SK-MEL-5 (cell line): ENCODE results near the gene TMA7. TPM values are rescaled to one million over a fixed set of nuclear protein-coding genes. Genes with fewer than 3 reads are reported as not detected.

Experiments
- DNase-seq: peaks from one replicate; pipeline ENCODE4 v3.0.0-alpha.2; 2016; ENCODE audit warnings: low read depth, low spot score
- in situ Hi-C: cut with HindIII; loops from 2 replicates; pipeline ENCODE4 v1.10.0; 2016; ENCODE audit warnings: low sequenced_read_pairs, high pct_unique_total_duplicates, low pct_unique_long_range_greater_than_20kb
- total RNA-seq: library from RNA; depleted of rRNA; stranded (reverse); fragments of >200 nt; shearing (Covaris generic); gene quantifications from 2 replicates; pipeline ENCODE4 v1.2.3, GENCODE V29; 2014

Gene TMA7
- total RNA-seq, 1 experiment from 2014 or later = 412 TPM

- in situ Hi-C loops = no loop called here
- DNase-seq = no peak
These were observed 9.9 kb upstream of the TMA7 start, which contains the start of gene PLXNB1 for GRCh38 chr3:48429960-48430707. TSS of gene PLXNB1 (minus strand) at chr3:48430086. CDS start at chr3:48424611, 5,475 bp downstream.

- no peak for DNase-seq
- in situ Hi-C loops = no loop called here
These were observed 9.4 kb upstream of the TMA7 start for GRCh38 chr3:48430708-48431101.

DNA sequence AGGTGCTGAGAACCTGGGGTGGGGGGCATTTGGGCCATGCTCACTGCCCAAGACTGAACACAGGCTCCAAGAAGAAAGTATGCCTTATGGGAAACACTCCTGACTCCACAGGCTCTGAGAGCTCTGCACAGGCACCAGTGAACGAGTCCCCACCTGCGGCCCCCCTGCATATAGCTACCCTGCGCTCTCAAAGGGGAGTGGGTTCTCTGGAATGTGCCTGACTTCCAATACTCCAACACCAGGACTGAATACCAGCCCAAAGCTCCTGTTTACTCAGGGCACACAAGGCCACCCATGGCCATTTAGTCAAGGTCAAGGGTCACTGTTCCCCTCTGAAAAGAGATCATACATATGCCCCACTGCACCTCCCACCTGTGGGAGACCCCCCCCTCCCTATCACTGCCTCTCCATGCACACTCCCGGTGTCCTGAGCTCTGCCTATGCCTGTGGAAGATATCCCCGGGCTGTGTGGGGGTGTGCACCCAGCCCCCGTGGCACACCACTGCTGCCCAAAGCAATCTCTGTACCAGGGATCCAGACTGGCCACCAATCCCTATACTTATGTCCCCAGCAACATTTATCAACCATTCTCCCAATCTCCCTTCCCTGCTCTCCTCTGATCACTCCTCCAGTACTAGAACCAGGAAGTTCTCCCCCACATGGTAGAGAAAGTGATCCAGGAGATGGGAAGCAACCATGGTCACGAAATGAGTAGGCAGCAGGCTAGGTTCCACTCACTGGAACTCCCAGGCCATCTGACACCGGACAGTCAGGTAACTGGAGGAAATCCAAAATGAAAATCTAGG is 8.6 kb upstream of the TMA7 start:
- in situ Hi-C loops = no loop called here
- DNase-seq = no peak

- in situ Hi-C loops = no loop called here
- peak; percentile 28 for DNase-seq
These were observed 7.4 kb upstream of the TMA7 start for GRCh38 chr3:48432411-48433371.

GRCh38 chr3:48433472-48434118 is 6.5 kb upstream of the TMA7 start:
- in situ Hi-C loops = no loop called here
- DNase-seq = no peak

- in situ Hi-C loops = no loop called here
- no peak for DNase-seq
These were observed 5.3 kb upstream of the TMA7 start for GRCh38 chr3:48434591-48435222.

DNA sequence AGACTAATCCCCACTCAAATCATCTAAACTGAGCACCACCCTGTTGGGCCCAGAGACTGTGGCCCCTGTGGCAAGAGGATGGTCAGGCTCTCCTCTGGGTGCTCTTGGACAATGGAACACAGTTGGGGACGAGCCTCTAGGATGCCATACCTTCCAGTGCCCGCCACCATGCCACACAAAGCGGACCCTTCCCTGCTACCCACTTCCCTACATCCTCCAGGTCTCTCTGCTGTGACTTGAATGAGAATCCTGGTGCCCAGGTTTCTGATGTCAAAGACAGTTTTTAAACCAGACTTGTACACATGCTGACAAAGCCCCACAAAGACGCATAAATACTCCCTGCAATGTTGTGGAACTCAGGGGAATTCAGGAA is 4.8 kb upstream of the TMA7 start:
- no peak for DNase-seq
- in situ Hi-C loops = no loop called here

GRCh38 chr3:48435774-48436476 is 4.1 kb upstream of the TMA7 start:
- peak; percentile 90 for DNase-seq
- in situ Hi-C loops = no loop called here

DNA sequence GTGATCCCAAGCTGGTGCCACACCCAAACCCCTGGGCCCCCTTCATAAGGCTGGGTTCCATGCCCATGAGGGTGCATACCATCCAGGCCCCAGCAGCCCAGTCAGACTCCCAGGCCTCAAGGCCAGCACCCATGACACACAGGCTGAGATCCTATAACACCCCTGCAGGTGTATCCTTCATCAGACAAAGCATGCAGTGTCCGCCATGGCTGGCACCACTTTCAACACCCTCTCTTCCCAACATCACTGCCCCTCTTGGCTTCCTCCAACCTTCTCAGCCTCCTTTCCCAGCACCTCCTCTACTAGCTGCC is 3.6 kb upstream of the TMA7 start:
- no peak for DNase-seq
- in situ Hi-C loops = no loop called here

GRCh38 chr3:48436855-48437254 is 3.2 kb upstream of the TMA7 start:
- in situ Hi-C loops = no loop called here
- DNase-seq = no peak

DNA sequence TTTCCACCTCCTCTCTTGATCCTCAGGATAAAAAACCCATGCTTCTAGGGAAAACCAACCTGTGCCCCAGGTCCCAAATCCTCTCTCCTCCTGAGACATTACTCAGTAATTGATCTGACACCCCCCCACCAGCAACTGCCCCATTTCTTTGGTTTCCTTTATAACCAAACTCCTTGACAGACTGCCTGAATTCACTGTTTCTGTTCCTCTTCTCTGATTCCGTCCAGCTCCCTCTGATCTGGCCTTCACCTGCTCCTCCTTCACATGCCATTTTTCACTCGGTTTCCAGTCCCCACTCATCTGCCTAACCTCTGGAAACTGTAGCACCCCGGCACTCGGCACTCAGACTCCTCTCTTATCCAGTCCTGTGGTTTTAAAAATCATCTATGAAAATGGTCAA is 2.2 kb upstream of the TMA7 start:
- in situ Hi-C loops = no loop called here
- no peak for DNase-seq

DNA sequence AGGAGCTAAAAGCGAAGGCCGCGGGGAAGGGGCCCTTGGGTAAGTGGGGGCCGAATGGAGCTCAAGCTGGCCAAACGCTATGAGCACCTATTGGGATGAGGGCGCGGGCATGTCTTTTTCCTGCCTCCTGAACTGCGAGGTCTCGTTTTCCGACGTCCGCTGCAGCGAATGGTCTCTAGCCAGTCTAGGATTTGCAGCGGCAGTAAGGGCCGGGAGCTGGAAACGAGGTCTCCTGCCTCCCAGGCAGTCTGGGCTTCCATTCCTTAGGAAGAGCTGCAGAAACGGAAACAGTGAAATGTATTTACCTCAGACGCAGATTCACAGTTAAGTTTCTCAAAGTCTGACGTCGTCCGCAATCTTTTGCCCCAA is 517 bp downstream of the TMA7 start:
- in situ Hi-C loops = no loop called here
- DNase-seq = no peak

DNA sequence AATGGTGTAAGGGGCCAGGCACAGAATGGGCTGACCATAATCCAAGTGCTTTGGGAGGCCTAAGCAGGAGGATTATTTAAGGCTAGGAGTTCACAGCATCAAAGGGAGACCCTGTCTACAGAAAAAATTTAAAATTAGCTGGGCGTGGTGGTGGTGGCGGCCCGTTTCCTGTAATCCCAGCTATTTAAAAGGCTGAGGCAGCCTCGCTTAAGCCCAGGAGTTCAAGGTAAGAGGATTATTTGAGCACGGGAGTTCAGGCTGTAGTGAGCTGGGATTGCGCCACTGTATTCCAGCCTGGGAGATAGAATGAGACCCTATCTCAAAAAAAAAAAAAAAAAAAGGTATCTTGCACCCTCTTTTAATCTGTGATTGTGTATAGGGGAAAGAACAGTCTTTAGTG is 1.9 kb downstream of the TMA7 start:
- no peak for DNase-seq
- in situ Hi-C loops = no loop called here

DNA sequence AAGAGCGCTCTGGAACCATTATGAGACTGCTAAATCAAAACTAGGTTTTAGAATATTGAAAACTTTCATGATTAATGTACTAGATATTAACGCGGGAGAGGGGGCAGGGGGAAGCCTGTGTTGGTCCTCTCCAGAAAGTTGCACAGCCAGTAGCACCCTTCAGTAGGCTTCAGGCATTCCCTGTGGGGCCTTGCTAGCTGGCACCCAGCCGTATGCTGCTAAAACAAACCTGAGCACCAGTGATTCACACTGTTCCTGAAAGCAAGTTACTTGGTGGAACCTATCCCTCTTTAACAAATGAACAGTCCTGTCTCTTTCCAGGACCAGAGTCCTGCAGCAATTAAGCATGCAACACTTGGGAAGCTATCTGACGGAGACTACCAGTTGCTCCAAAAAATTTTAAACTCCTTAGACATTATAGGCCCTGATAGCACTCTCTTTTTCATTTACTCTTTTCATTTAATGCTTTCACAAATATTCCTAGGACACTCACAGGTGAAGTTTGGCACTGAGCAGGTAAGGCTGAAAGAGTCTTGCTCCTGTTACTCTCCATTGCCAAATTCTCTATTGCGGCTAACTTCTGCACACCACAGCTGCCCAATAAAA is 5.3 kb downstream of the TMA7 start:
- no peak for DNase-seq
- in situ Hi-C loops = no loop called here

- in situ Hi-C loops = no loop called here
- no peak for DNase-seq
These were observed 6.0 kb downstream of the TMA7 start for GRCh38 chr3:48446043-48446424.

DNA sequence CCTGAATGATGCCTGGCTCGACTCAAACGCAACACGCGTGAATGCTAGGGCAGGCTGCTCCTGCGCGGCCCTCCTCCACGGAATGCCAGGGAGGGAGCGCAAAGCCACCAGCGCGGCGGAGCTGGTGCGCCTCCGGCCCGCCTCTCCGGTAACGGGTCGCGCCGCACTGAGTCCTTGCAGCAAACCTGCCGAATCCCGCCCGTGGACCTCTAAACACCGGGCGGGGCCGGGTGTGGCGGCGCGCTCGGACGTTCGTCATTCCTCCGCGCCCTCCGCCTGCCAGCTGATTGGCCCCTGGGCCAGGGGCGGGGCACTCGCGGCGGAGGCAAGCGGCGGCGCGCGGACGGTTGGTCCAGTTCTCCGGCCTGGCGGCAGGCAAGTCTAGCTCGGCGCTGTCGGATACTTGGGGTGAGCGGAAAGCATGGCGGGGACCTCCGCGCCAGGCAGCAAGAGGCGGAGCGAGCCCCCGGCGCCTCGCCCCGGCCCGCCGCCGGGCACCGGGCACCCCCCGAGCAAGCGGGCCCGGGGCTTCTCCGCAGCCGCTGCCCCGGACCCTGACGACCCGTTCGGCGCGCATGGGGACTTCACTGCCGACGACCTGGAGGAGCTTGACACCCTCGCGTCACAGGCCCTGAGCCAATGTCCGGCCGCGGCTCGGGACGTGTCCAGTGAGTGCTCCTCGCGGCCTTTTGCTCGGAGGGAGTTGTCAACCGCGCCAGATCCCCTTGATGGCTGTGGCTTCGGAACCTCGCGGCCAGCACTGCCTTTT is 6.6 kb downstream of the TMA7 start, which contains the start of gene ATRIP:
TSS of gene ATRIP (plus strand) at position 313 of the 769 bp plus-strand sequence. CDS start at position 422, 109 bp downstream.
- DNase-seq = peak; percentile 82
- in situ Hi-C loops = no loop called here
